Activated effector memory CD4-positive, alpha-beta T cell treated with Interleukin-2 at 50 U/mL for 16 hours (primary cell): ENCODE measurements around the gene POP5.
"Not testable (repeated sequence)": the region's sequence is repeated elsewhere in the genome, so short reads cannot be mapped to it uniquely, and the experiment has no call there.

Experiments used
- DNase-seq: peaks from one replicate; pipeline ENCODE4 v3.0.0-alpha.2; 2020

Gene POP5

DNA sequence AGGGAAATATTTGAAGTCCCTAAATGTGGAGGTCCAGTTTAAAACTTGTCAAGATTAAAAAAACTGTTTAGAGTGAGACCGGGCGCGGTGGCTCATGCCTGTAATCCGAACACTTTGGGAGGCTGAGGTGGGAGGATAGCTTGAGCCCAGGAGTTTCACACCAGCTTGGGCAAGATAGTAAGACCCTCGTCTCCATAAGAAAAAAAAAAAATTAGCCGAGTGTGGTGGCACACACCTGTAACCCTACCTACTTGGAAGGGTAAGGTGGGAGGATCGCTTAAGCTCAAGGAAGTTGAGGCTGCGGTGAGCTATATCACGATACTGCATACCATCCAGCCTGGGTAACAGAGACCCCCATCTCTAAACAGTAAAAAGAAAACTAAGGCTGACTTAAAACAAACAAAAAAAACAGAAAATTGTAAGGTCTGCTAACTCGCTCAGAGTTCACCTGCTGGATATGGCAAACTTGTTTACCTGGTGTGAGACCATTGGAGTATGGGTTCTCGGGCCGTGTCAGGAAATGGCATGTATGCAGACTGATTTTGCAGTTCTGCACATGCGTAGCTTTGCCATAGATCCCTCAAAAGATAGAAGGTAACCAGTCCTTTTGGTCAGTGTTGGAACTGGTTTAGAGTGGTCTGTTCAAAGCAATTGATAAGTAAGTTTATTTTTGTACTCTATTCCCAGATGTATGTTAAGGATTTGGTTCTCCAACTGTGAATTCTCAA, 45.0 kb downstream of the POP5 start:
- DNase-seq = peak; percentile 15

- DNase-seq = peak; percentile 39
These were observed 46.2 kb downstream of the POP5 start for GRCh38 chr12:120534703-120535655.

- peak; percentile 59 for DNase-seq
These were observed 46.9 kb downstream of the POP5 start, which contains the start of gene RNF10 for GRCh38 chr12:120534203-120534702. Gene RNF10, plus strand, starts transcription at chr12:120534356. Its CDS starts 456 bp downstream, at chr12:120534812.

DNA sequence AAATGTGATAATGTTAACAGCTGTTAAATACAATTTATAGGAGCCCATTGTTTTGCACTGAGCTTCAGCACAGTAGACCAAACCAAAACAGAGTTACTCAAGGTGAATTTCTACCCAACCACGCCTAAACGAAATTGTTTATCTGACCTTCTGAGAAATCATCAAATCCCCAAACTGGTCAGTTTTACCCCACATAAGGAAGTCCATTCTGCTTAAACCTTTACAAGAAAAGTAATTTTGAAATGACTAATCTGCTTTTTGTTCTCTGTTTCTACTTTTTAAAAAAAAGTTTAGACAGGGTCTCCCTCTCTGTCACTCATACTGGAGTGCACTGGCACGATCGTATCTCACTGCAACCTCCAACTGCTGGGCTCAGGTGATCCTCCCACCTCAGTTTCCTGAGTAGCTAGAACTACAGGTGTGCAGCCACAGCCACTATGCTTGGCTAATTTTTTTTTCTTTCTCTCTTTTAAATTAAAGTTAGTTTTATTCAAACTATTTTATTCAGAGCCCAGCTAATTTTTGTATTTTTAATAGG, 48.4 kb downstream of the POP5 start:
- no peak for DNase-seq

DNA sequence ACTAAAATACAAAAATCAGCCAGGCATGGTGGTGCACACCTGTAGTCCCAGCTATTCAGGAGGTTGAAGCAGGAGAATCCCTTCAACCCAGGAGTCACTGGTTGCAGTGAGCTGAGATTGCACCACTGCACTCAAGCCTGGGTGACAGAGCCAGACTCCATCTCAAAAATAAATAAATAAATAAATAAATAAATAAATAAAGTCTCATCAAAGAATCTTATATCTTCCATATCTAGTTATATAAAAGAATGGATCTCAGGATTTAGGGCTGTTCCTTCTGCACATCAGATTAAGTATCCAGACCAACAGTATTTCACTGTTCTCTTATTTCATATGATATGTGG, 50.8 kb downstream of the POP5 start:
- DNase-seq = not testable (repeated sequence)

DNA sequence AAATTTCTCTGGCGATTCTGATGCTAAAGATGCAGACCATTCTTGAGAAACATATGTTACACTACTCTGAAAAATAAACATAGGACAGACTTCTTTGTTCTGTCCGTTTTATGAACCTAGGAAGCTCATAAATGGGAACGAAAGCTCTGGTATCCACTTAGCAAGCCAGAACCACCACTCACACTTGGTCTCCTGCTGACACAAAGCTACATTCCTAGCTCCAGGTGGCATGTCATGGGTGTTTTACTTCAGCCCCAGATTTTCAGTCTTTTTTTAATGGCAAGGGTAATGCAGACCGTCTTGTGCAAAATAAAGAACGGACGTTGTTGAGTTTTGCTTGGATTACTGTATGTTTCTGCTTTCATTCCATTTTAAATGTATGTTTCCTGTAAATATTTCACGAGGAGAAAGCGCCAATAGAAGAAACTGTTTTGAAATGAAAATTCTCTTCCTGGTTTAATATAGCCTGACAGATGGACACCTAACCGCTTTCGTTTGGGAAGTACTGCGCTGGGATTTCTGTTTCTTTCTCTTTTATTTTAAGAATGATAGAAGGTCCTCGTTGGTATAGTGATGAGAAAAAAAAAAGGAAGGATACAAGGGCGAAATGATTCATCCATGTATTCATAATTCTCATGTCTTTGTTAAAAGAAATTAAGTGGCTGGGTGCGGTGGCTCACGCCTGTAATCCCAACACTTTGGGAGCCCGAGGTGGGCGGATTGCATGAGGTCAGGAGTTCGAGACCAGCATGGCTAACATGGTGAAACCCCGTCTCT, 51.4 kb downstream of the POP5 start:
- DNase-seq = no peak

- peak; percentile 76 for DNase-seq
These were observed 52.2 kb downstream of the POP5 start, which contains the start of gene COQ5 for GRCh38 chr12:120528861-120529525. Gene COQ5, minus strand, starts transcription at chr12:120529158. Its CDS starts 17 bp downstream, at chr12:120529141.
